ENCODE data around the gene LEAP2.

GRCh38 chr5:132889501-132889900 is 16.0 kb downstream of the LEAP2 start:
- no peak for TF ChIP-seq POLR2AphosphoS5 (IDR thresholded peaks at IDR 0.05; ENCODE audit: insufficient read depth in 1 of 2, low read depth in 1 of 2)
- TF ChIP-seq, protein P1, sequence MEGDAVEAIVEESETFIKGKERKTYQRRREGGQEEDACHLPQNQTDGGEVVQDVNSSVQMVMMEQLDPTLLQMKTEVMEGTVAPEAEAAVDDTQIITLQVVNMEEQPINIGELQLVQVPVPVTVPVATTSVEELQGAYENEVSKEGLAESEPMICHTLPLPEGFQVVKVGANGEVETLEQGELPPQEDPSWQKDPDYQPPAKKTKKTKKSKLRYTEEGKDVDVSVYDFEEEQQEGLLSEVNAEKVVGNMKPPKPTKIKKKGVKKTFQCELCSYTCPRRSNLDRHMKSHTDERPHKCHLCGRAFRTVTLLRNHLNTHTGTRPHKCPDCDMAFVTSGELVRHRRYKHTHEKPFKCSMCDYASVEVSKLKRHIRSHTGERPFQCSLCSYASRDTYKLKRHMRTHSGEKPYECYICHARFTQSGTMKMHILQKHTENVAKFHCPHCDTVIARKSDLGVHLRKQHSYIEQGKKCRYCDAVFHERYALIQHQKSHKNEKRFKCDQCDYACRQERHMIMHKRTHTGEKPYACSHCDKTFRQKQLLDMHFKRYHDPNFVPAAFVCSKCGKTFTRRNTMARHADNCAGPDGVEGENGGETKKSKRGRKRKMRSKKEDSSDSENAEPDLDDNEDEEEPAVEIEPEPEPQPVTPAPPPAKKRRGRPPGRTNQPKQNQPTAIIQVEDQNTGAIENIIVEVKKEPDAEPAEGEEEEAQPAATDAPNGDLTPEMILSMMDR (IDR thresholded peaks at IDR 0.05), result no peak

Data from vagina (tissue), 2 donors.